H7 (cell line): ENCODE data around the gene NEUROD4. TPM values are rescaled to one million over a fixed set of nuclear protein-coding genes. Genes with fewer than 3 reads are reported as not detected.
"Not testable (repeated sequence)": the region's sequence is repeated elsewhere in the genome, so short reads cannot be mapped to it uniquely, and the experiment has no call there.

ENCODE experiments used
- DNase-seq: peaks from one replicate; pipeline ENCODE4 v3.0.0; 2012
- H3K27me3 ChIP-seq: 2 replicates; pipeline ENCODE4 v1.6.0; 2011; ENCODE audit warnings: mild to moderate bottlenecking, low read length; ENCODE audit not compliant: control insufficient read depth, insufficient read depth
- H3K36me3 ChIP-seq: replicated peaks from 2 replicates; pipeline ENCODE4 v1.5.1; 2011; ENCODE audit warnings: low read length; ENCODE audit not compliant: control insufficient read depth, insufficient read depth
- H3K4me3 ChIP-seq: 2 replicates; pipeline ENCODE4 v1.5.1; 2011; ENCODE audit warnings: low read depth, mild to moderate bottlenecking, control low read depth, low read length, moderate library complexity; ENCODE audit not compliant: insufficient read depth
- total RNA-seq: library from RNA; depleted of rRNA; stranded (reverse); fragments of >200 nt; shearing (Covaris generic); gene quantifications from 2 replicates; pipeline ENCODE4 v1.2.3, GENCODE V29; 2014; rRNA removed

NEUROD4 gene
- total RNA-seq, result not detected in 2 replicates

GRCh38 chr12:55019784-55020183, at the start of gene NEUROD4:
Gene NEUROD4, plus strand, starts transcription at chr12:55019974. Its CDS starts 6,466 bp downstream, at chr12:55026440.
- peak; percentile 70 for DNase-seq
- Histone ChIP-seq H3K4me3 (peak within 1 kb of the TSS; percentile 23; the same call in 1 of the 2 replicates), H3K27me3 (peaks cover 4% of the 10 kb centered on the region), H3K36me3 (no peaks in the 10 kb centered on the region)

- Histone ChIP-seq H3K4me3 (no peak overlapping the region), H3K27me3 (no peaks in the 10 kb centered on the region), H3K36me3 (no peaks in the 10 kb centered on the region)
- no peak for DNase-seq
These were observed 49.0 kb upstream of the NEUROD4 start for GRCh38 chr12:54970741-54971140.

GRCh38 chr12:54973556-54973955, 46.2 kb upstream of the NEUROD4 start:
- no peak overlapping the region for H3K4me3 ChIP-seq
- H3K27me3 ChIP-seq, result no peaks in the 10 kb centered on the region
- DNase-seq, result no peak
- no peaks in the 10 kb centered on the region for H3K36me3 ChIP-seq

GRCh38 chr12:54974279-54974678, 45.5 kb upstream of the NEUROD4 start:
- H3K4me3 ChIP-seq, result no peak overlapping the region
- DNase-seq, result no peak
- no peaks in the 10 kb centered on the region for H3K36me3 ChIP-seq
- no peaks in the 10 kb centered on the region for H3K27me3 ChIP-seq

GRCh38 chr12:54975272-54975671, 44.5 kb upstream of the NEUROD4 start:
- DNase-seq, result no peak
- Histone ChIP-seq H3K36me3 (no peaks in the 10 kb centered on the region), H3K4me3 (no peak overlapping the region), H3K27me3 (no peaks in the 10 kb centered on the region)

- Histone ChIP-seq H3K27me3 (no peaks in the 10 kb centered on the region), H3K4me3 (no peak overlapping the region), H3K36me3 (no peaks in the 10 kb centered on the region)
- no peak for DNase-seq
These were observed 43.9 kb upstream of the NEUROD4 start for GRCh38 chr12:54975875-54976274.

GRCh38 chr12:54977155-54977554, 42.6 kb upstream of the NEUROD4 start:
- Histone ChIP-seq H3K4me3 (no peak overlapping the region), H3K27me3 (no peaks in the 10 kb centered on the region), H3K36me3 (no peaks in the 10 kb centered on the region)
- no peak for DNase-seq

- H3K4me3 ChIP-seq, result no peak overlapping the region
- H3K36me3 ChIP-seq, result no peaks in the 10 kb centered on the region
- no peaks in the 10 kb centered on the region for H3K27me3 ChIP-seq
- DNase-seq, result no peak
These were observed 41.9 kb upstream of the NEUROD4 start for GRCh38 chr12:54977857-54978256.

- Histone ChIP-seq H3K27me3 (no peaks in the 10 kb centered on the region), H3K36me3 (no peaks in the 10 kb centered on the region), H3K4me3 (no peak overlapping the region)
- no peak for DNase-seq
These were observed 39.4 kb upstream of the NEUROD4 start for GRCh38 chr12:54980341-54980740.

GRCh38 chr12:54981796-54982195, 38.0 kb upstream of the NEUROD4 start:
- Histone ChIP-seq H3K4me3 (no peak overlapping the region), H3K27me3 (no peaks in the 10 kb centered on the region), H3K36me3 (no peaks in the 10 kb centered on the region)
- DNase-seq, result no peak

- Histone ChIP-seq H3K36me3 (no peaks in the 10 kb centered on the region), H3K27me3 (no peaks in the 10 kb centered on the region), H3K4me3 (no peak overlapping the region)
- no peak for DNase-seq
These were observed 36.2 kb upstream of the NEUROD4 start for GRCh38 chr12:54983536-54984101.

- H3K27me3 ChIP-seq, result no peaks in the 10 kb centered on the region
- no peak for DNase-seq
- no peak within 1 kb of the TSS for H3K4me3 ChIP-seq
- no peaks in the 10 kb centered on the region for H3K36me3 ChIP-seq
These were observed 35.0 kb upstream of the NEUROD4 start, which contains the start of gene TESPA1 for GRCh38 chr12:54984658-54985376. Gene TESPA1, minus strand, starts transcription at chr12:54984762. Its CDS starts 10,200 bp downstream, at chr12:54974562.

GRCh38 chr12:54986773-54987172, 33.0 kb upstream of the NEUROD4 start:
- H3K4me3 ChIP-seq, DNase-seq, H3K27me3 ChIP-seq, H3K36me3 ChIP-seq: not testable (repeated sequence)

- DNase-seq, result no peak
- H3K36me3 ChIP-seq, result no peaks in the 10 kb centered on the region
- no peak overlapping the region for H3K4me3 ChIP-seq
- no peaks in the 10 kb centered on the region for H3K27me3 ChIP-seq
These were observed 32.1 kb upstream of the NEUROD4 start for GRCh38 chr12:54987611-54988231.
